ENCODE measurements around the gene ZNF621. TPM values are rescaled to one million over a fixed set of nuclear protein-coding genes. Genes with fewer than 3 reads are reported as not detected.
A peak's percentile ranks its signal among the peaks of the same experiment; 100 is the strongest.

The ZNF621 gene
- total RNA-seq, 1 donor from 2014 or later, result 8.2 TPM

- H3K4me3 ChIP-seq, result peak within 1 kb of the TSS; percentile 52 to 69
- peak in 2 of 3 experiments; percentile 18 to 40 for TF ChIP-seq CTCF (IDR thresholded peaks at IDR 0.05)
- H3K9me3 ChIP-seq, result no peaks in the 10 kb centered on the region
- intact Hi-C loops (cut with DNase I), result loop anchor here (1.0 to 10.0 kb wide), 5 partner anchors 18 to 369 kb away; partner anchors contain the start of genes EIF1B, ZNF619 and ZNF621
- no peaks in the 10 kb centered on the region for H3K27me3 ChIP-seq
- DNase-seq (ENCODE audit: low spot score in 2 of 2), result peak; percentile 12 to 90
- peaks cover 5 to 10% of the 10 kb centered on the region in 2 donors for H3K4me1 ChIP-seq
- H3K36me3 ChIP-seq, result peaks cover 0 to 11% of the 10 kb centered on the region in 2 donors
- peak within 1 kb of the TSS; percentile 77 to 82 for H3K27ac ChIP-seq
These were observed 18.9 kb upstream of the ZNF621 start, which contains the start of gene ZNF620 for GRCh38 chr3:40505599-40506462. Gene ZNF620, plus strand, starts transcription at chr3:40506039. Its CDS starts 314 bp downstream, at chr3:40506353.

- Histone ChIP-seq H3K27ac (no peak overlapping the region), H3K4me3 (no peak overlapping the region), H3K4me1 (no peaks in the 10 kb centered on the region), H3K36me3 (peaks cover 16 to 61% of the 10 kb centered on the region in 2 donors), H3K27me3 (no peaks in the 10 kb centered on the region), H3K9me3 (no peaks in the 10 kb centered on the region)
- no peak for TF ChIP-seq CTCF (IDR thresholded peaks at IDR 0.05)
- intact Hi-C loops (cut with DNase I), result no loop called here
- no peak for DNase-seq (ENCODE audit: low spot score in 2 of 2)
These were observed 13.6 kb upstream of the ZNF621 start for GRCh38 chr3:40511031-40511718.

GRCh38 chr3:40516201-40516600 lies 8.6 kb upstream of the ZNF621 start:
- H3K36me3 ChIP-seq, result peaks cover 22 to 53% of the 10 kb centered on the region in 2 donors
- H3K27ac ChIP-seq, result no peak overlapping the region
- no peak overlapping the region for H3K4me3 ChIP-seq
- no peaks in the 10 kb centered on the region for H3K9me3 ChIP-seq
- TF ChIP-seq CTCF (IDR thresholded peaks at IDR 0.05), result no peak
- intact Hi-C loops (cut with DNase I), result no loop called here
- no peak for DNase-seq (ENCODE audit: low spot score in 2 of 2)
- no peaks in the 10 kb centered on the region for H3K4me1 ChIP-seq
- no peaks in the 10 kb centered on the region for H3K27me3 ChIP-seq

GRCh38 chr3:40518067-40518466 lies 6.7 kb upstream of the ZNF621 start:
- no peak overlapping the region for H3K27ac ChIP-seq
- H3K27me3 ChIP-seq, result no peaks in the 10 kb centered on the region
- intact Hi-C loops (cut with DNase I), result no loop called here
- TF ChIP-seq CTCF (IDR thresholded peaks at IDR 0.05), result no peak
- DNase-seq (ENCODE audit: low spot score in 2 of 2), result no peak
- no peak overlapping the region for H3K4me3 ChIP-seq
- no peaks in the 10 kb centered on the region for H3K9me3 ChIP-seq
- peaks cover 17 to 37% of the 10 kb centered on the region in 2 donors for H3K36me3 ChIP-seq
- H3K4me1 ChIP-seq, result no peaks in the 10 kb centered on the region

- Histone ChIP-seq H3K9me3 (no peaks in the 10 kb centered on the region), H3K4me1 (no peaks in the 10 kb centered on the region), H3K27ac (no peak overlapping the region), H3K27me3 (no peaks in the 10 kb centered on the region), H3K4me3 (no peak overlapping the region), H3K36me3 (peaks cover 17 to 30% of the 10 kb centered on the region in 2 donors)
- intact Hi-C loops (cut with DNase I), result no loop called here
- no peak for TF ChIP-seq CTCF (IDR thresholded peaks at IDR 0.05)
- DNase-seq (ENCODE audit: low spot score in 2 of 2), result no peak
These were observed 5.9 kb upstream of the ZNF621 start for GRCh38 chr3:40518848-40519247.

Data from ascending aorta (tissue), 2 donors.